Urothelium cell line (cell line): ENCODE data around the gene EFEMP2.
"Not testable (repeated sequence)": the region's sequence is repeated elsewhere in the genome, so short reads cannot be mapped to it uniquely, and the experiment has no call there.

Experiments
- DNase-seq: peaks from one replicate; pipeline ENCODE4 v3.0.0; 2011; ENCODE audit warnings: low spot score, mixed read lengths
- FAIRE-seq: peaks from 2 replicates; lab custom pipeline; 2011; peaks lifted over from hg19 to GRCh38; lab: Jason Lieb, UNC

The EFEMP2 gene

DNA sequence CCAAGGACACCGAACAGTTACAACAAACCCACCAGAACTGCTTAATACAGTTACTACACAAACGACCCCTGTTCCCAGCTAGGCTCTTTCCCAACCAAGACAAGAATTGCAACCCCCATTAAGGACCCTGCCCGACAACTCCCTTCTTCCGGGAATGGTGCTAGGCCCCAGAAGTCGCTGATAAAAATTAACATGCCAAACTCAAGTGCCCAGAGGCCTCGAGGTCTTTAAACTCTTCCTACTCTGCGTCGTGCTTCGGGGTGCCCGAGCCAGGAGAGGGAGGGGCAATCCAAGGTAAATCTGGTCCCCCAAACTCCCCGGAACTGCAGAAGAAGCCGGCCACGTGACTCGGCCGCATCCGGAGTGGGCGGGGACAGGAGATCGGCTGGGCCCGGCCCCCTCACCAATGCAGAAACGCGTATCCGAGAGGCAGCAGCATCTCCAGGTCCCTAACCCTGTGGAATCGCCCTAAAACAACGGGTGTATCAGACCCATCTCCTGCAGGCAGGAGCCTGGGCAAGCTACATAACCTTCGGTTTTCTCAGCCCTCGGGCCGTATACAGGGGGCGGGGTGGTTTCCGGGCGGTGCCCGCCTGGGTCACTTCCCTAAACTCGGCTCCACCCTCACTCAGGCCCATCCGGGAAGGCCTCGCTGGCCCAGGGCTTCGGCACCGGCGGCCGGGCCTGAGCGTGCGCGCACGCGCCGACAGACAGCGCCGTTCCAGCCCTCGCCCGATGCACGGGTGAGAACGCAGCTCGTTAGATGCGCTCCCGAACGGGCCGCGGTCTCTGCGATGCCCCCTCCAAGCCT, 15.7 kb downstream of the EFEMP2 start:
- FAIRE-seq: no peak

DNA sequence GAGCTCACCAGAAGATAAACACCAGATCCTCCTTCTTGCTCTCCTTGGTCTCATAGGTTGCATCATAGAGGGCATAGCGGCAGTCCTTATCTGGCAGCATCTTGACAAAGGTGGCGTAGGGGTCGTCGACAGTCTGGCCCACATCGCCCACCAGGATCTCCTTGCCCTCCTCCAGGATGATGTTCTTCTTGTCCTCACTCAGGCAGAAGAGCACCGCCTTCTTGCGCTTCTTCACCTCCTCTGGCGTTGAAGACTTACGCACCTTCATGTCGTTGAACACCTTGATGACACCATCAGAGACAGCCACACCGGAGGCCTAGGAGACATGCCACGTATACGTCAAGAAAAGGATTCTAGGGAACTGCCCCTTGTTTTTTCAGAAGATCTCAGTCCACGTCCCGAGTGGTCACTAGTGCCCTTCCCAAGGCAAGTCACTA, 16.7 kb downstream of the EFEMP2 start:
- DNase-seq: no peak
- FAIRE-seq: no peak

More for the DNA sequence above, 15.7 kb downstream of the EFEMP2 start:
- DNase-seq: peak; percentile 65

DNA sequence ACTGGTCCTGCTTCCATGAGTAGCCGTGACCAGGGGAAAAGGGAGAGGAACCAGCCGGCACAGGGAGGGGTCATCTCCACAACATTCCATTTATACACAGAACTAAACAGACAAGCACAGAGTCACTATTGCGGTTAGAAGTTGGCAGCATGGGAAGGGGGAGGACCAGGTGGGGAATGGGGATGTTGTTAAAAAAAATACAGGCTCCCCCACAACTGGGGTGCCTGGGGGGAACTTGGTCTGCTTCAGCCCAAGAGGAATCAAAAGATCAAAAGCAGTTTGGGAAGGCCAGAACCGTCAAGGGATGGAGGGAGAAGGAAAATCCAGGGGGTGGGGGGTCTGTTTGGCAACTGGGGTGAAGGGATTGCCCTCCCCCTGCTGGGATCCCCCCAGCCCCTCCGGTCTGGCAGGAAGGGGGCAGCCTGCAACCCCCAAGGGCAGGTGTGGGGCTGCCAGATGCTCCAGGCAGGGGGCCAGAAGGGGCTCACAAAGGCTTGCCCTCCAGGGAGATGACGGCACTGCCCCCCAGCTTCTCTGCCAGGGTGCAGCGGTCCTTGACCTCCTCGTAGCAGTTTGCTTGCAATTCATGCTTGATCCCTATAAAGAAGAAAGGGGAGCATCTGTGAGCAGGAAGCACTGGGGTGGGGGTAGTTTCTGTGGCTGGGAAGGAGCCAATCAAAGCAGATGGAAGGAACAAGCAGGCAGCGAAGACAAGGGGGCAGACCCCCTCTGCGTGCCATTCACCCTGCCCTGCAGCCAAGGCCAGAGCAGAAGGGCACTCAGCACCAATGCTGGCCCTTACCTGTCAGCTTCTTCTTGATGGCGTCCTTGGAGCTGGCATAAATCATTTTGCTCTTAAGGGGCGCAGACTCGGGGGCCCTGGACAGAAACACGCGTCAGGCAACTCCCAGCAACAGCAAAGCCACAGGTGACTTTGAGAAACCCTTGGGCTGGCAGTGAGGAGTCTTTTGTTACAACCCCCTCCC, 17.5 kb downstream of the EFEMP2 start:
- DNase-seq (no peak), FAIRE-seq (no peak)

DNA sequence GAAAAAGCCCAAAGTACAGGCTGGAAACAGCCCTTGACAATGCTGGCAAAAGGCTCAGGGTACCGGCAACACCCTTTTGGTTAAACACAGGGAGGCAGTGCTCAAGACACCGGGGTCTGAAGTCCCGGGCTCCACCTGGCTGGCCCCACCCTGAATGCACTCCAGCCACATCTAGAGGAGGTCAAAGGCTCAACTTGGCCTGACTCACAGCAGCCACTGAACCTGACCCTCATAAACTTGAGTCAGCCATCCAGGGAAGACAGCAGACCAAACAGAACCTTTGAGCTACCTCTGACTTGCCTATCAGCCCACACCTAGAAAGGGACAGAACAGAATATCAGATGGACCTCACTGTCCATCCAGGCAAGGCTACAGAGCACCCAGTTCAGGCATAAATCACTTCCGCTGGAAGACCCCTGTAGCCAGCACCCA, 18.4 kb downstream of the EFEMP2 start:
- no peak for FAIRE-seq
- DNase-seq: no peak

DNA sequence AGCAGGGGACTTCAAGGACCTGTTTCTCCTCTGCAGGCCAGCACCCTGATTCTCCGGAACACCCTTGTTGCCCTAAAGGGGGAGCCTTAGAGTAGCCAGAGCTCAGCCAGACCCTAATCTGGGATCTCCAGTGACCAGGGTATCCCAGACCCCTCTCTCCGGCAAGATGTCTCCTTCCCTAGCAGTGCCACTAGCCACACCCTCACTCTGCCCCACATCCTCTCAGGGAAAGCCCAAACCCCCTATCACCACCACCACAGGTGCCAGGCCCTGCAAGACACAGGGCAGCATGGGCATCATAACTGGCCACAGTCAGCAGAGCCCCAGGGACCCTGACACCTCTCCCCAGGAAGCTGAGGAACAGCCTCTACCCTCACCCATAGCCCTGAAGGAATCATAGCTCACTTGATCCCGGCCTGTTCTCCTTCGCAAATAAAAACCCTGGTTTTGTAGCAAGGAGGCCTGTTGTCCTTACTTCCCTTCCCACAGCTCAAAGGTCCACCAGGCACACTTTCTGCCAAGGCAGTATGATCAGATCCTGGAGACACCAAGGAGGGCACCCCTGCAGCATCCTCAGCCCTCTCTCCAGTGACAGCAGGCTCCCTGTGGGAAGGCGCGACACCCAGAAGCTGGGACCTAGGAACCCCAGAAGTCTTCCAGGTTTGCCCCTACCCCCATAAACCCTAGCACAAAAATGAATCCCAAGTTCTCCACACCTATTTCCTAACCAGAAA, 19.2 kb downstream of the EFEMP2 start:
- no peak for DNase-seq
- no peak for FAIRE-seq

DNA sequence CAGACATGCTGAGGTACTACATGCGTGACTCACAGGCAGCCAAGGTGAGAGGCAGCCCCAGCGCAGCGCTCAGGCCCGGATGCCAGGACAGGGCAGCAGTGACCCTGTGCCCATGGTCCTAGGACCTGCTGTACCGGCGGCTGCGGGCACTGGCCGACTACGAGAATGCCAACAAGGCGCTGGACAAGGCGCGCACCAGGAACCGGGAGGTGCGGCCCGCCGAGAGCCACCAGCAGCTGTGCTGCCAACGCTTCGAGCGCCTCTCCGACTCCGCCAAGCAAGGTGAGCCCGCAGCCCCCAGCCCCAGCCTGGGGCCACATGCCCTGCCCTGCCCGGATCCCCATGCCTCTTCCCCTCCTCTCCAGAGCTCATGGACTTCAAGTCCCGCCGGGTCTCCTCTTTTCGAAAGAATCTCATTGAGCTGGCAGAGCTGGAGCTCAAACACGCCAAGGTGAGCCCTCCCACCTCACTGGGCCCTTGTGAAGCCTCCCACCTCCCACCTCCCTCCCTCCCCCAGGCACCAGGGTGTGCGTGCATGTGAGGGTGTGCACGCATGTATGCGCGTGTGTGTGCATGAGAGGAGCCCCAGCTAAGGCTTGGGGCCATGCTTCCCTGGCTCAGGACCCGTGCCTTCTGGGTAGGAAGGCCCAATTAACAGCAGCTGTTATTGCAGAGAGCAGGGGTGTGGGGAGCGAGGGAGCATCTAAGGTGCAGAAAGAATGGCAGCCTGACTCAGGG, 19.9 kb downstream of the EFEMP2 start:
- FAIRE-seq (no peak), DNase-seq (no peak)

- FAIRE-seq: no peak
- no peak for DNase-seq
Measured at GRCh38 chr11:65851811-65852507, 20.6 kb downstream of the EFEMP2 start.

DNA sequence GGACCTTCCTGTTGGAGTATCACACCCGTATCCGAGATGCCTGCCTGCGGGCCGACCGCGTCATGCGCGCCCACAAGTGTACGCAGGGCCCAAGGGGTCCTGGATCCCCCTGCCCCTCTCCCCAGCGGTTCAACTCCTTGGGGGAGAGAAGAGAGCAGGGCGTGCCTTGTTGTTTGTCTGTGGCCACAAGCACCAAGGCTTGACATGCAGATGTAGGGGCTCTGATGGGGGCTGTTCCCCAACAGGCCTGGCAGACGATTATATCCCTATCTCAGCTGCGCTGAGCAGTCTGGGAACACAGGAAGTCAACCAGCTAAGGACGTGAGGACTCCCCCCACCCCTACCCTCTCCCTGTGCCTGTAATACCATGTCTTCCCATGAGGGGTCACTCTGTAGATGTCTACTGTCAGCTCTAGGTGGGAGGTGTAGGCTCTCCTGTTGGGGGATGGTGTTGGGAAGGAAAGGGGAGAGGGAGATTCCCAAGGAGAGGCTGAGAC, 21.5 kb downstream of the EFEMP2 start:
- no peak for DNase-seq

GRCh38 chr11:65850217-65851082, 22.1 kb downstream of the EFEMP2 start:
- DNase-seq (no peak), FAIRE-seq (no peak)

More for the DNA sequence above, 21.5 kb downstream of the EFEMP2 start:
- no peak for FAIRE-seq

DNA sequence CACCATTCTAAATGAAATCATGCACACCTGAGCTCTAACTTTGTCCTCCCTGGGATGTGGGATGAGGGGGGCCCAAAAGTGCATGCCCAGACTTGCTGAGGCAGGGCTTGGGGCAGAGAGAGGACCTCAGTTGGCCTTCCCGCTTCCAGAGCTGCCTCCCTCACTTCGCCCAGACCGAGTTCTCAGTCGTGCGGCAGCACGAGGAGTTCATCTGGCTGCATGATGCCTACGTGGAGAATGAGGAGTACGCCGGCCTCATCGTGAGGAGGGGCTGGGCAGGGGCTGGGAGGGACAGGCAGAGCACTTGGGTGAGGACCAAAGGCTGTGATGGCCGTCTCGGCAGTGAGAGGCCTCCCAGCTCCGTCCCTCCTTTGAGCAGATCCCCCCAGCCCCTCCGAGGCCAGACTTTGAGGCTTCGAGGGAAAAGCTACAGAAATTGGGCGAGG, 22.8 kb downstream of the EFEMP2 start:
- DNase-seq (no peak), FAIRE-seq (no peak)

GRCh38 chr11:65849366-65849765, 23.2 kb downstream of the EFEMP2 start:
- no peak for FAIRE-seq
- no peak for DNase-seq

DNA sequence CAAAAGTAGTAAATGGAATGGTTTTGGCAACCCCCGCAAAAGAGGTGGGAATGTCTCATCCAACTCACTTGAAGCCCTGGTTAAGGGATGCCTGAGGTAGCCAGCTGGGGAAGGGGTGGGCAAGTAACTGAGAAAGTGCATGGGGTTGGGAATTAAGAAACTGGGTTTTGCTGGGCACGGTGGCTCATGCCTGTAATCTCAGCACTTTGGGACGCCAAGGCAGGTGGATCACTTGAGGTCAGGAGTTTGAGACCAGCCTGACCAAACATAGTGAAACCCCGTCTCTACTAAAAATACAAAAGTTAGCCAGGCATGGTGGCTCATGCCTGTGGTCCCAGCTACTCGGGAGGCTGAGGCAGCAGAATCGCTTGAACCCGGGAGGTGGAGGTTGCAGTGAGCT, 23.9 kb downstream of the EFEMP2 start:
- DNase-seq, FAIRE-seq: not testable (repeated sequence)

DNA sequence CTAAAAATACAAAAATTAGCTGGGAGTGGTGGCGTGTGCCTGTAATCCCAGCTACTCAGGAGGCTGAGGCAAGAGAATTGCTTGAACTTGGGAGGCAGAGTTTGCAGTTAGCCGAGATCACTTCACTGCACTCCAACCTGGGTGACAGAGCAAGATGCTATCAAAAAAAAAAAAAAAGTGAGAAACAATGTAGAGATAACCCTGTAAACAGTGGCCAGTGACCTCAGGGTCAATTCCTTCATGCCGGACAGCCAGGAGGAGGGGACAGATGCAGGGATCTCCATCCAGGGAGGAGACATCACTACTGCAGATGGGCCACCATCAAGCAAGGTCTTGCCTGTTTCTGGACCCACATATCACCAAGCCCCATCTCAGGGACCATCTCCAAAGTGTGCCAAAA, 24.9 kb downstream of the EFEMP2 start:
- DNase-seq (no peak), FAIRE-seq (no peak)

DNA sequence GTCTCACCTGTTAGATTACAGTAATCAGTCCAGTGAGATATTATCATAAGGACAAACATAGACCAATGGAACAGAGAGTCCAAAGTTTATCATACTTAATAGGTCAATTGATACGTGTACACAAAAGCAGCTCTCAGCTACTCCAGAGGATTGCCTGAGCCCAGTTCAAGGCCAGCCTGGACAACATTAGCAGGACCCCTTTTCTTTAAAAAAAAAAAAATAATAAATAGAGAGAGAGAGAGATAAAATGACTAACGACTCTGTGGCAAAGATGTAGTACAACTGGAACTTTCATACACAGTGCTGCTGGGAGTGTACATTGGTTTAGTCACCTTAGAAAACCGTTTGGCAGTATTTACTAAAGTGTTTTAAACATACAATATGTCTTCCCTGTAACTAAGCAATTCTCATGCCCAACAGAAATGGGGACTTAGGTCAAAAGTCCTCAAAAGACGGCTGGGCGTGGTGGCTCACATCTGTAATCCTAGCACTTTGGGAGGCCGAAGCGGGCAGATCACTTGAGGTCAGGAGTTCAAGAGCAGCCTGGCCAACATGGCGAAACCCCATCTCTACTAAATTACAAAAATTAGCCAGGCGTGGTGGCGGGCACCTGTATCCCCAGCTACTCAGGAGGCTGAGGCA, 28.2 kb downstream of the EFEMP2 start:
- FAIRE-seq (no peak), DNase-seq (no peak)

- no peak for DNase-seq
- FAIRE-seq: no peak
Measured at GRCh38 chr11:65843811-65844210, 28.8 kb downstream of the EFEMP2 start.

DNA sequence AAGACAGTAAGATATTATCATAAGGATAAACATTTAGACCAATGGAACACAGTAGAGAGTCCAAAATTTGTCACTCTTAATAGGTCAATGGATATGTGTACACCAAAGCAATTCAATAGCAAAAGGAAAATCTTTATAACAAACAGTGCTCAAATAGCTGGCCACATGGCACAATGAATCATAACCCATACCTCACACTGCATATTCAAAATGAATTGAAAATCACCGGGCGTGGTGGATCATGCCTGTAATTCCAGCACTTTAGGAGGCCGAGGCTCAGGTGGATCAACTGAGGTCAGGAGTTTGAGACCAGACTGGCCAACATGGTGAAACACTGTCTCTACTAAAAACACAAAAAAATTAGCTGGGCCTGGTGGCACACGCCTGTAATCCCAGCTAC, 30.5 kb downstream of the EFEMP2 start:
- DNase-seq: no peak
- no peak for FAIRE-seq

GRCh38 chr11:65834202-65834601, 38.4 kb downstream of the EFEMP2 start:
- FAIRE-seq (peak; percentile 44), DNase-seq (no peak)
